Measurements from ENCODE around the gene DIPK1A.
"Not testable (repeated sequence)": the region's sequence is repeated elsewhere in the genome, so short reads cannot be mapped to it uniquely, and the experiment has no call there.

Gene DIPK1A

DNA sequence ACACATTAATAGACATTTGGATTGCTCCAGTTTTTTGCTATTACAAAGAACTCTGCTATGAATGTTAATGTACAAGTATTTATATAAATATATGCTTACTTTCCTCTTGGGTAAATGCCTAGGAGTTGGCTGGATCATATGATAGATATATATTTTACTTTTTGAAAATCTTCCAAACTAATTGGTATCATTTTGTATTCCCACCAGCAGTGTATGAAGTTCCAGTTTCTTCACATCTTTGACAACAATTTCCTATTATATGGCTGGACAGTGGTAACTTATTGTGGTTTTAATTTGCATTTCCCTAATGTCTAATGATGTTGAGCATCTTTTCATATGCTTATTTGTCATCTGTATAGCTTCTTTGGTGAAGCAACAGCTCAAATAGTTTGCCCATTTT is 23.8 kb upstream of the DIPK1A start:
- no peak overlapping the region for H3K9ac ChIP-seq (ENCODE audit: low read depth, low read length)
- H3K36me3 ChIP-seq (ENCODE audit: insufficient read depth, low read length), result no peaks in the 10 kb centered on the region
- TF ChIP-seq, protein P1, sequence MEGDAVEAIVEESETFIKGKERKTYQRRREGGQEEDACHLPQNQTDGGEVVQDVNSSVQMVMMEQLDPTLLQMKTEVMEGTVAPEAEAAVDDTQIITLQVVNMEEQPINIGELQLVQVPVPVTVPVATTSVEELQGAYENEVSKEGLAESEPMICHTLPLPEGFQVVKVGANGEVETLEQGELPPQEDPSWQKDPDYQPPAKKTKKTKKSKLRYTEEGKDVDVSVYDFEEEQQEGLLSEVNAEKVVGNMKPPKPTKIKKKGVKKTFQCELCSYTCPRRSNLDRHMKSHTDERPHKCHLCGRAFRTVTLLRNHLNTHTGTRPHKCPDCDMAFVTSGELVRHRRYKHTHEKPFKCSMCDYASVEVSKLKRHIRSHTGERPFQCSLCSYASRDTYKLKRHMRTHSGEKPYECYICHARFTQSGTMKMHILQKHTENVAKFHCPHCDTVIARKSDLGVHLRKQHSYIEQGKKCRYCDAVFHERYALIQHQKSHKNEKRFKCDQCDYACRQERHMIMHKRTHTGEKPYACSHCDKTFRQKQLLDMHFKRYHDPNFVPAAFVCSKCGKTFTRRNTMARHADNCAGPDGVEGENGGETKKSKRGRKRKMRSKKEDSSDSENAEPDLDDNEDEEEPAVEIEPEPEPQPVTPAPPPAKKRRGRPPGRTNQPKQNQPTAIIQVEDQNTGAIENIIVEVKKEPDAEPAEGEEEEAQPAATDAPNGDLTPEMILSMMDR (IDR thresholded peaks at IDR 0.05; ENCODE audit: borderline replicate concordance, extremely low read depth, low read length, poor library complexity, severe bottlenecking), result no peak
- no peak for TF ChIP-seq EZH2 (IDR thresholded peaks at IDR 0.05; ENCODE audit: borderline replicate concordance, low read depth, low read length, severe bottlenecking)

DNA sequence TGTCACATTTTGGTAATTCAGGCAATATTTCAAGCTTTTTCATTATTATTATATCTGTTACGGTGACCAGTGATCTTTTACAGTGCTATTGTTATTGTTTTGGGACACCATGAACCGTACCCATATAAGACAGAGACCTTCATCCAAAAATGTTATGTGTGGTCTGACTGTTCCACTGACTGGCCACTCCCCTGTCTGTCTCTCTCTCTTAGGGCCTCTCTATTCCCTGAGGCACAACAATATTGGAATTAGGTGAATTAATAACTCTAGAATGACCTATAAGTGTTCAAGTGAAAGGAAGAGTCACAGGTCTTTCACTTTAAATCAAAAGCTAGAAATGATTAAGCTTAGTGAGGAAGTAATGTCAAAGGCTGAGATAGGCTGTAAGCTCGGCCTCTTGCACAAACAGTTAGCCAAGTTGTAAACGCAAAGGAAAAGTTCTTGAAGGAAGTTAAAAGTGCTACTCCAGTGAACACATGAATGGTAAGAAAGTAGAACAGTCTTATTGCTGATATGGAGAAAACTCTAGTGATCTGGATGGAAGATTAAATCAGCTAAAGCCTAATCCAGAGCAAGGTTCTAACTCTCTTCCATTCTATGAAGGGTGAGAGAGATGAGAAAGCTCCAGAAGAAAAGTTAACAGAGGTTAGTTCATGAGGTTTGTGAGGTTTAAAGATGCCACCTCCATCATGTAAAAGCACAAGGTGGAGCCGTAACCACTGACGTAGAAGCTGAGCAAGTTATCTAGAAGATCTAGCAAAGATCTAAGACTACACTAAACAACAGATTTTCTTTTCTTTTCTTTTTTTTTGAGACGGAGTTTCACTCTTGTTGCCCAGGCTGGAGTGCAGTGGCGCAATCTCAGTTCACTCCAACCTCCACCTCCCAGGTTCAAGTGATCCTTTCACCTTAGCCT is 19.7 kb upstream of the DIPK1A start:
- peak overlapping the region; percentile 9 for H2AFZ ChIP-seq (ENCODE audit: low read depth, low read length)
- ATAC-seq (ENCODE audit: insufficient read depth, low read depth) (peak; percentile 91), DNase-seq (peak; percentile 46)

More for the DNA sequence above, 23.8 kb upstream of the DIPK1A start:
- H2AFZ ChIP-seq (ENCODE audit: low read depth, low read length), result no peak overlapping the region
- H3K9me3 ChIP-seq (ENCODE audit: insufficient read depth, low read length, severe bottlenecking), result peaks cover 9% of the 10 kb centered on the region
- ATAC-seq (ENCODE audit: insufficient read depth, low read depth) (no peak), DNase-seq (no peak)
- no peaks in the 10 kb centered on the region for H3K27me3 ChIP-seq (ENCODE audit: insufficient read depth, low read length, poor library complexity)
- H3K4me3 ChIP-seq (ENCODE audit: low read depth in 1 of 2, low read length in 2 of 2), result no peak overlapping the region
- H3K4me1 ChIP-seq (ENCODE audit: insufficient read depth, low read length), result peaks cover 30% of the 10 kb centered on the region
- no peak overlapping the region for H3K4me2 ChIP-seq (ENCODE audit: insufficient read depth, low read length)
- H3K27ac ChIP-seq (ENCODE audit: low read length), result no peak overlapping the region
- no peaks in the 10 kb centered on the region for H4K20me1 ChIP-seq (ENCODE audit: insufficient read depth, low read length)
- no peaks in the 10 kb centered on the region for H3K79me2 ChIP-seq (ENCODE audit: insufficient read depth, low read length)

DNA sequence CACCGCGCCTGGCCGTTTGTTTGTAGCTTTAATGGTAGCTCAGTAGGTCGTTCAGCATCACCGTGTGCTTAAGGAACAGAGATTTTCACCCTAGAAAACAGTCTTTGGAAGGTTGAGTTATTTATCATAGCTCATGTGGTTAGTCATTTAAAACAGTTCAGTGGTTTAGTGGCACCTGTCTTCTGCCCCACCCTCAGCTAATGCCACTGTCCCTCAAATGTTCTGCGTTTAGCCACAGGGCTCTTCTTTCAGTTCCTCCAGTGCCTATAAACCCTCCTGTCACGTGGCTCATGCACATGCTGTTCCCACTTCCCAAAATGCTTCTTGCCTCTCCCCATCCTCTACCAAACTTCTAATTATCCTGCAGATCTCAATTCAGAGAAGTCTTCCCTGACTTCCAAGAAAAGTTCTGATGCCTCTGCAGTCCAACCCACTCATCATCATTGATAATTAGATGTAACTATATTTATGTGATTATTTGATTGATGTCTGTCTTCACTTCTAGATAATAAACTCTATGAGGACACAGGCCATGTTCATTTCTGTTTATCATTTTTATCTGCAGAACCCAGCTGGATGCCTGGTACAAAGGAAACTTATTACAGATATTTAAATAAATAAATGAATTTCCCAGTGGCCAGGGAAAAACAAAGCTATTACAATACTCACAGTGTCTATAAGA is 14.4 kb upstream of the DIPK1A start:
- Histone ChIP-seq H3K27ac (ENCODE audit: low read length) (no peak overlapping the region), H3K9me3 (ENCODE audit: insufficient read depth, low read length, severe bottlenecking) (no peaks in the 10 kb centered on the region), H3K36me3 (ENCODE audit: insufficient read depth, low read length) (no peaks in the 10 kb centered on the region), H3K4me2 (ENCODE audit: insufficient read depth, low read length) (no peak overlapping the region), H4K20me1 (ENCODE audit: insufficient read depth, low read length) (no peaks in the 10 kb centered on the region), H3K9ac (ENCODE audit: low read depth, low read length) (no peak overlapping the region), H3K27me3 (ENCODE audit: insufficient read depth, low read length, poor library complexity) (no peaks in the 10 kb centered on the region), H2AFZ (ENCODE audit: low read depth, low read length) (no peak overlapping the region), H3K79me2 (ENCODE audit: insufficient read depth, low read length) (no peaks in the 10 kb centered on the region), H3K4me3 (ENCODE audit: low read depth in 1 of 2, low read length in 2 of 2) (no peak overlapping the region), H3K4me1 (ENCODE audit: insufficient read depth, low read length) (peaks cover 34% of the 10 kb centered on the region)
- no peak for DNase-seq
- peak; percentile 47; the same call in 2 of the 3 replicates for ATAC-seq (ENCODE audit: insufficient read depth, low read depth)
- TF ChIP-seq EZH2 (IDR thresholded peaks at IDR 0.05; ENCODE audit: borderline replicate concordance, low read depth, low read length, severe bottlenecking), result no peak
- TF ChIP-seq, protein P1 (IDR thresholded peaks at IDR 0.05; ENCODE audit: borderline replicate concordance, extremely low read depth, low read length, poor library complexity, severe bottlenecking), result no peak

More for the DNA sequence above, 19.7 kb upstream of the DIPK1A start:
- Histone ChIP-seq H3K4me3 (ENCODE audit: low read depth in 1 of 2, low read length in 2 of 2) (no peak overlapping the region), H3K27ac (ENCODE audit: low read length) (peak overlapping the region; percentile 16), H3K9ac (ENCODE audit: low read depth, low read length) (no peak overlapping the region), H3K4me1 (ENCODE audit: insufficient read depth, low read length) (peaks cover 16% of the 10 kb centered on the region), H3K79me2 (ENCODE audit: insufficient read depth, low read length) (no peaks in the 10 kb centered on the region), H3K9me3 (ENCODE audit: insufficient read depth, low read length, severe bottlenecking) (peaks cover 9% of the 10 kb centered on the region), H3K27me3 (ENCODE audit: insufficient read depth, low read length, poor library complexity) (no peaks in the 10 kb centered on the region), H3K4me2 (ENCODE audit: insufficient read depth, low read length) (no peak overlapping the region), H4K20me1 (ENCODE audit: insufficient read depth, low read length) (no peaks in the 10 kb centered on the region), H3K36me3 (ENCODE audit: insufficient read depth, low read length) (no peaks in the 10 kb centered on the region)
- TF ChIP-seq EZH2 (IDR thresholded peaks at IDR 0.05; ENCODE audit: borderline replicate concordance, low read depth, low read length, severe bottlenecking), result no peak
- TF ChIP-seq, protein P1 (IDR thresholded peaks at IDR 0.05; ENCODE audit: borderline replicate concordance, extremely low read depth, low read length, poor library complexity, severe bottlenecking), result peak; percentile 31

DNA sequence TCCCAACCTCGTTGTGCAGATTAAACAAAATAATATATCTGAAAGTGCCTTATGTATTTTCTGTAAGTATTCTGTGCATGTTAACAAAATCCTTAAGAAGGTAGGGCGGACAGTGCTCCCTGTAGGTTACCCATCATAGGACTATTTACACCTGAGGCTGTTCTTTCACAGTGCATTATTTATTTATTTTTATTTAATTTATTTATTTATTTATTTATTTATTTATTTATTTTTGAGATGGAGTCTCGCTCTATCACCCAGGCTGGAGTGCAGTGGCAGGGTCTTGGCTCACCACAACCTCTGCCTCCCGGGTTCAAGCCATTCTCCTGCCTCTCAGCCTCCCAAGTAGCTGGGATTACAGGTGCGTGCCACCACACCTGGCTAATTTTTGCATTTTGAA is 12.8 kb upstream of the DIPK1A start:
- not testable (repeated sequence) for H3K79me2 ChIP-seq (ENCODE audit: insufficient read depth, low read length); H3K9ac ChIP-seq (ENCODE audit: low read depth, low read length); H3K4me2 ChIP-seq (ENCODE audit: insufficient read depth, low read length); H3K4me3 ChIP-seq (ENCODE audit: low read depth in 1 of 2, low read length in 2 of 2); H2AFZ ChIP-seq (ENCODE audit: low read depth, low read length); H4K20me1 ChIP-seq (ENCODE audit: insufficient read depth, low read length); H3K36me3 ChIP-seq (ENCODE audit: insufficient read depth, low read length); ATAC-seq (ENCODE audit: insufficient read depth, low read depth); DNase-seq; H3K27me3 ChIP-seq (ENCODE audit: insufficient read depth, low read length, poor library complexity); H3K27ac ChIP-seq (ENCODE audit: low read length); H3K9me3 ChIP-seq (ENCODE audit: insufficient read depth, low read length, severe bottlenecking)
- peaks cover 31% of the 10 kb centered on the region for H3K4me1 ChIP-seq (ENCODE audit: insufficient read depth, low read length)

Measured in DND-41 (cell line).